GM10266 (cell line): ENCODE data around the gene WDR36.

Experiments
- DNase-seq: peaks from one replicate; pipeline ENCODE4 v3.0.0; 2012; ENCODE audit errors: extremely low spot score
- CTCF ChIP-seq: IDR thresholded peaks from 2 replicates; pipeline ENCODE4 v1.5.1; 2012; ENCODE audit warnings: mild to moderate bottlenecking, low read depth; ENCODE audit not compliant: control insufficient read depth, insufficient read depth; ENCODE audit errors: missing control alignments

The WDR36 gene

GRCh38 chr5:111106320-111106948 lies 14.3 kb downstream of the WDR36 start:
- TF ChIP-seq CTCF, result no peak
- DNase-seq, result no peak

GRCh38 chr5:111107371-111107770 lies 15.2 kb downstream of the WDR36 start:
- TF ChIP-seq CTCF, result no peak

GRCh38 chr5:111111956-111112355 lies 19.8 kb downstream of the WDR36 start:
- no peak for TF ChIP-seq CTCF
- no peak for DNase-seq

More at GRCh38 chr5:111107371-111107770, 15.2 kb downstream of the WDR36 start:
- no peak for DNase-seq

- no peak for TF ChIP-seq CTCF
- no peak for DNase-seq
Measured at GRCh38 chr5:111113678-111114077, 21.5 kb downstream of the WDR36 start.

- no peak for TF ChIP-seq CTCF
- no peak for DNase-seq
Measured at GRCh38 chr5:111115229-111115628, 23.1 kb downstream of the WDR36 start.

- DNase-seq, result no peak
- no peak for TF ChIP-seq CTCF
Measured at GRCh38 chr5:111116550-111116949, 24.4 kb downstream of the WDR36 start.

- TF ChIP-seq CTCF, result no peak
- DNase-seq, result no peak
Measured at GRCh38 chr5:111117136-111117535, 25.0 kb downstream of the WDR36 start.
